SK-N-SH treated with all-trans-retinoic acid at 6 μM for 48 hours (cell line): Measurements from ENCODE around the gene CRYBA1.

Experiments
- ATAC-seq: fragments of 200-7000 bp; cut with Tn5 transposase; 3 replicates; pipeline ENCODE4 v1.9.1; 2020; ENCODE audit warnings: mild to moderate bottlenecking, moderate library complexity
- ARNTL ChIP-seq: fragments of 450-650 bp; formaldehyde crosslinking; IDR thresholded peaks from 2 replicates; pipeline ENCODE4 v1.5.0; 2020; ENCODE audit warnings: low read depth, mild to moderate bottlenecking, moderate library complexity, borderline replicate concordance
- CREB5 ChIP-seq: fragments of 250-450 bp; sonication (Bioruptor Pico); IDR thresholded peaks from 2 replicates; pipeline ENCODE4 v1.5.1; 2020; ENCODE audit warnings: low read depth, mild to moderate bottlenecking, moderate library complexity
- CSDC2 ChIP-seq: fragments of 250-450 bp; sonication (Bioruptor Pico); IDR thresholded peaks from 2 replicates; pipeline ENCODE4 v1.5.0; 2020; ENCODE audit warnings: mild to moderate bottlenecking, moderate library complexity
- ESRRG ChIP-seq: fragments of 250-450 bp; sonication (Bioruptor Pico); IDR thresholded peaks from 2 replicates; pipeline ENCODE4 v1.6.1; 2021; ENCODE audit warnings: mild to moderate bottlenecking
- GLIS3 ChIP-seq: fragments of 250-450 bp; sonication (Bioruptor Pico); IDR thresholded peaks from 2 replicates; pipeline ENCODE4 v1.5.0; 2020; ENCODE audit warnings: mild to moderate bottlenecking, moderate library complexity
- ISL1 ChIP-seq: fragments of 250-450 bp; sonication (Bioruptor Pico); IDR thresholded peaks from 2 replicates; pipeline ENCODE4 v2.1.2; 2022; ENCODE audit warnings: mild to moderate bottlenecking, moderate library complexity
- OSR1 ChIP-seq: fragments of 250-450 bp; sonication (Bioruptor Pico); IDR thresholded peaks from 2 replicates; pipeline ENCODE4 v1.8.0; 2022; ENCODE audit warnings: moderate library complexity, mild to moderate bottlenecking, inconsistent platforms
- PPARA ChIP-seq: fragments of 250-450 bp; sonication (Bioruptor Pico); IDR thresholded peaks from 2 replicates; pipeline ENCODE4 v1.5.0; 2020; ENCODE audit warnings: mild to moderate bottlenecking, borderline replicate concordance
- RARB ChIP-seq: fragments of 250-450 bp; sonication (Bioruptor Pico); IDR thresholded peaks from 2 replicates; pipeline ENCODE4 v1.8.0; 2021; ENCODE audit warnings: mild to moderate bottlenecking, moderate library complexity
- SNAI2 ChIP-seq: fragments of 250-450 bp; sonication (Bioruptor Pico); IDR thresholded peaks from 2 replicates; pipeline ENCODE4 v1.5.0; 2020; ENCODE audit warnings: mild to moderate bottlenecking, moderate library complexity
- TCF4 ChIP-seq: fragments of 250-450 bp; sonication (Bioruptor Pico); IDR thresholded peaks from 2 replicates; pipeline ENCODE4 v1.8.0; 2021; ENCODE audit warnings: mild to moderate bottlenecking, moderate library complexity, borderline replicate concordance
- TOX ChIP-seq: fragments of 250-450 bp; sonication (Bioruptor Pico); IDR thresholded peaks from 2 replicates; pipeline ENCODE4 v1.8.0; 2021; ENCODE audit warnings: mild to moderate bottlenecking, moderate library complexity, borderline replicate concordance
- TSHZ2 ChIP-seq: fragments of 250-450 bp; sonication (Bioruptor Pico); IDR thresholded peaks from 2 replicates; pipeline ENCODE4 v1.5.0; 2020; ENCODE audit warnings: mild to moderate bottlenecking, moderate library complexity
- ZC3H10 ChIP-seq: fragments of 250-450 bp; sonication (Bioruptor Pico); IDR thresholded peaks from 2 replicates; pipeline ENCODE4 v1.5.1; 2021; ENCODE audit warnings: mild to moderate bottlenecking, moderate library complexity
- ZFP3 ChIP-seq: fragments of 250-450 bp; sonication (Bioruptor Pico); IDR thresholded peaks from 2 replicates; pipeline ENCODE4 v1.5.0; 2020; ENCODE audit warnings: mild to moderate bottlenecking, moderate library complexity
- ZNF565 ChIP-seq: fragments of 450-650 bp; formaldehyde crosslinking; conservative IDR thresholded peaks from 2 replicates; pipeline ENCODE4 v1.5.0; 2020; ENCODE audit warnings: low read depth, mild to moderate bottlenecking, moderate library complexity
- ZNF70 ChIP-seq: fragments of 450-650 bp; formaldehyde crosslinking; IDR thresholded peaks from 2 replicates; pipeline ENCODE4 v1.5.0; 2020; ENCODE audit warnings: mild to moderate bottlenecking, moderate library complexity
- ZNF8 ChIP-seq: fragments of 450-650 bp; formaldehyde crosslinking; IDR thresholded peaks from 2 replicates; pipeline ENCODE4 v1.5.0; 2020; ENCODE audit warnings: mild to moderate bottlenecking, moderate library complexity
- TF ChIP-seq, protein P1 (sequence below): fragments of 250-450 bp; sonication (Bioruptor Pico); IDR thresholded peaks from 2 replicates; pipeline ENCODE4 v1.8.0; 2020; ENCODE audit warnings: mild to moderate bottlenecking, moderate library complexity, borderline replicate concordance
- TF ChIP-seq, protein P2 (sequence below): fragments of 250-450 bp; sonication (Bioruptor Pico); IDR thresholded peaks from 2 replicates; pipeline ENCODE4 v1.8.0; 2021; ENCODE audit warnings: low read depth, mild to moderate bottlenecking, moderate library complexity, borderline replicate concordance
- TF ChIP-seq, protein P3 (sequence below): fragments of 250-450 bp; sonication (Bioruptor Pico); IDR thresholded peaks from 2 replicates; pipeline ENCODE4 v1.5.1; 2021; ENCODE audit warnings: mild to moderate bottlenecking, moderate library complexity

Gene CRYBA1

GRCh38 chr17:29292992-29293889 is 46.6 kb downstream of the CRYBA1 start:
- no peak for TF ChIP-seq ARNTL
- no peak for TF ChIP-seq GLIS3 (CRISPR knock-in tag)
- no peak for TF ChIP-seq ZNF565
- TF ChIP-seq RARB: no peak
- TF ChIP-seq, protein P1, sequence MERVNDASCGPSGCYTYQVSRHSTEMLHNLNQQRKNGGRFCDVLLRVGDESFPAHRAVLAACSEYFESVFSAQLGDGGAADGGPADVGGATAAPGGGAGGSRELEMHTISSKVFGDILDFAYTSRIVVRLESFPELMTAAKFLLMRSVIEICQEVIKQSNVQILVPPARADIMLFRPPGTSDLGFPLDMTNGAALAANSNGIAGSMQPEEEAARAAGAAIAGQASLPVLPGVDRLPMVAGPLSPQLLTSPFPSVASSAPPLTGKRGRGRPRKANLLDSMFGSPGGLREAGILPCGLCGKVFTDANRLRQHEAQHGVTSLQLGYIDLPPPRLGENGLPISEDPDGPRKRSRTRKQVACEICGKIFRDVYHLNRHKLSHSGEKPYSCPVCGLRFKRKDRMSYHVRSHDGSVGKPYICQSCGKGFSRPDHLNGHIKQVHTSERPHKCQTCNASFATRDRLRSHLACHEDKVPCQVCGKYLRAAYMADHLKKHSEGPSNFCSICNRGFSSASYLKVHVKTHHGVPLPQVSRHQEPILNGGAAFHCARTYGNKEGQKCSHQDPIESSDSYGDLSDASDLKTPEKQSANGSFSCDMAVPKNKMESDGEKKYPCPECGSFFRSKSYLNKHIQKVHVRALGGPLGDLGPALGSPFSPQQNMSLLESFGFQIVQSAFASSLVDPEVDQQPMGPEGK (CRISPR knock-in tag): no peak
- no peak for TF ChIP-seq TOX (CRISPR knock-in tag)
- no peak for TF ChIP-seq OSR1
- TF ChIP-seq, protein P2, sequence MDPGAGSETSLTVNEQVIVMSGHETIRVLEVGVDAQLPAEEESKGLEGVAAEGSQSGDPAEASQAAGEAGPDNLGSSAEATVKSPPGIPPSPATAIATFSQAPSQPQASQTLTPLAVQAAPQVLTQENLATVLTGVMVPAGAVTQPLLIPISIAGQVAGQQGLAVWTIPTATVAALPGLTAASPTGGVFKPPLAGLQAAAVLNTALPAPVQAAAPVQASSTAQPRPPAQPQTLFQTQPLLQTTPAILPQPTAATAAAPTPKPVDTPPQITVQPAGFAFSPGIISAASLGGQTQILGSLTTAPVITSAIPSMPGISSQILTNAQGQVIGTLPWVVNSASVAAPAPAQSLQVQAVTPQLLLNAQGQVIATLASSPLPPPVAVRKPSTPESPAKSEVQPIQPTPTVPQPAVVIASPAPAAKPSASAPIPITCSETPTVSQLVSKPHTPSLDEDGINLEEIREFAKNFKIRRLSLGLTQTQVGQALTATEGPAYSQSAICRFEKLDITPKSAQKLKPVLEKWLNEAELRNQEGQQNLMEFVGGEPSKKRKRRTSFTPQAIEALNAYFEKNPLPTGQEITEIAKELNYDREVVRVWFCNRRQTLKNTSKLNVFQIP (CRISPR knock-in tag): no peak
- TF ChIP-seq ISL1 (CRISPR knock-in tag): no peak
- TF ChIP-seq TSHZ2 (CRISPR knock-in tag): no peak
- ATAC-seq: peak; percentile 46

DNA sequence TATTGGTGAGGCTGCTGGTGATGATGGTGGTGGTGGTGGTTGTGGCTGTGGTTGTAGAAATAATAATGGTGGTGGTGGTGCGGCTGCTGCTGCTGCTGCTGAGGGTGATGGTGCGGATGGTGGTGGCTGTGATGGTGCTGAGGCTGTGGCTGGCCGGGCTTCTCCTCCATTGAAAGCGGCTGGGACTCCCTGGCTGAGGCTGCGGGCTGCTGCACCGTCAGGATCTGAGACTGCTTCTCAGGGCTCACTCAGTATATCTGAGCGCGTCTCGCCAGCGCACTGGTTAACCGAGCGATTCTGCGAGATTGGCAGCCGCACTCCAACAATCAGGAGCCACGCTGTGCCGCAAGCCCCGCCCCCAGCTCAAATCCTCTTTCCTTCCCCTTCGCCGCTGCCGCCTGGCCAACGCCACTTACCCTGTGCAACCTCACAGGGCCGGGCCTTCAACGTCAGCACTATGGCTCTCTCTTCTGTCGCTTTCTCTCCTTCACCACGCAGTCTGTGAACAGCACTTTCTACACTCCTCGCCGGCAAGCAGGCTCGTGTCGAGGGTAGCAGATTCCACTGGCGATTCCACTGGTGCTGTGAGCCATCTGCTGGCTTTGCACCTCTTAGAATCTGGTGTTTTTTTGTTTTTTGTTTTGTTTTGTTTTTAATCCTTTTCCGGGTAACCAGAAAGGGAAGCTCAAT is 47.4 kb downstream of the CRYBA1 start, which contains the start of gene NUFIP2:
TSS of gene NUFIP2 (minus strand) at position 259 of the 690 bp plus-strand sequence. CDS start at position 170, 89 bp downstream.
- peak; percentile 97 for ATAC-seq
- TF ChIP-seq ZC3H10: no peak
- no peak for TF ChIP-seq TSHZ2 (CRISPR knock-in tag)
- TF ChIP-seq ESRRG (CRISPR knock-in tag): no peak
- TF ChIP-seq CSDC2: no peak
- TF ChIP-seq CREB5 (CRISPR knock-in tag): no peak
- no peak for TF ChIP-seq ARNTL
- TF ChIP-seq PPARA: no peak
- TF ChIP-seq ZNF8: no peak
- no peak for TF ChIP-seq TOX (CRISPR knock-in tag)
- TF ChIP-seq, protein P3, sequence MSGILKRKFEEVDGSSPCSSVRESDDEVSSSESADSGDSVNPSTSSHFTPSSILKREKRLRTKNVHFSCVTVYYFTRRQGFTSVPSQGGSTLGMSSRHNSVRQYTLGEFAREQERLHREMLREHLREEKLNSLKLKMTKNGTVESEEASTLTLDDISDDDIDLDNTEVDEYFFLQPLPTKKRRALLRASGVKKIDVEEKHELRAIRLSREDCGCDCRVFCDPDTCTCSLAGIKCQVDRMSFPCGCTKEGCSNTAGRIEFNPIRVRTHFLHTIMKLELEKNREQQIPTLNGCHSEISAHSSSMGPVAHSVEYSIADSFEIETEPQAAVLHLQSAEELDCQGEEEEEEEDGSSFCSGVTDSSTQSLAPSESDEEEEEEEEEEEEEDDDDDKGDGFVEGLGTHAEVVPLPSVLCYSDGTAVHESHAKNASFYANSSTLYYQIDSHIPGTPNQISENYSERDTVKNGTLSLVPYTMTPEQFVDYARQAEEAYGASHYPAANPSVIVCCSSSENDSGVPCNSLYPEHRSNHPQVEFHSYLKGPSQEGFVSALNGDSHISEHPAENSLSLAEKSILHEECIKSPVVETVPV (CRISPR knock-in tag): no peak
- no peak for TF ChIP-seq ISL1 (CRISPR knock-in tag)
- no peak for TF ChIP-seq ZFP3
- no peak for TF ChIP-seq ZNF70
- no peak for TF ChIP-seq SNAI2 (CRISPR knock-in tag)
- TF ChIP-seq TCF4 (CRISPR knock-in tag): no peak
